ENCODE measurements around the gene CHN2. TPM values are rescaled to one million over a fixed set of nuclear protein-coding genes. Genes with fewer than 3 reads are reported as not detected.

Gene CHN2
- polyA plus RNA-seq, 1 of the 3 experiments (the other 2 are of a cell fraction): 0.02 TPM

- ChIA-PET POLR2A (no interaction called here), CTCF (no interaction called here)
- Histone ChIP-seq H3K27me3 (ENCODE audit: insufficient read depth) (no peaks in the 10 kb centered on the region), H3K4me3 (ENCODE audit: low read depth in 2 of 2, low read length in 1 of 2) (no peak overlapping the region), H3K79me2 (ENCODE audit: insufficient read depth) (no peaks in the 10 kb centered on the region), H3K9me2 (no peaks in the 10 kb centered on the region), H3K4me2 (no peak overlapping the region), H3K27ac (ENCODE audit: low read depth in 2 of 2, low read length in 1 of 2) (no peak overlapping the region), H2AFZ (ENCODE audit: low read depth) (no peak overlapping the region), H3K9me3 (no peaks in the 10 kb centered on the region), H3F3A (replicated peaks; ENCODE audit: insufficient read depth) (no peaks in the 10 kb centered on the region), H3K4me1 (ENCODE audit: control insufficient read depth in 1 of 2, insufficient read depth in 2 of 2, low read depth in 1 of 2, low read length in 1 of 2) (peaks cover 3 to 18% of the 10 kb centered on the region in 2 experiments; a peak in 3 of 4 replicates), H3K36me3 (replicated peaks in 1 of 2; ENCODE audit: control insufficient read depth in 1 of 2, insufficient read depth in 2 of 2, low read length in 1 of 2) (no peaks in the 10 kb centered on the region), H3K9ac (no peak overlapping the region), H4K20me1 (ENCODE audit: insufficient read depth) (no peaks in the 10 kb centered on the region)
- WGBS (ENCODE audit: low lambda C conversion rate): 31% methylated on average over 1 of the region's 1 CpG
- TF ChIP-seq RFX5 (IDR thresholded peaks at IDR 0.05; ENCODE audit: low read length) (no peak), TEAD4 (IDR thresholded peaks at IDR 0.05; ENCODE audit: borderline replicate concordance, insufficient read depth) (no peak), EZH2phosphoT487 (IDR thresholded peaks at IDR 0.05; ENCODE audit: borderline replicate concordance, low read depth) (no peak), MXI1 (IDR thresholded peaks at IDR 0.05; ENCODE audit: low read depth, low read length) (no peak), GATA2 (CRISPR knock-in tag; IDR thresholded peaks at IDR 0.05) (no peak), EP300 (IDR thresholded peaks at IDR 0.05; ENCODE audit: borderline replicate concordance in 1 of 2, low read depth in 1 of 2, low read length in 1 of 2) (no peak)
- no peak for DNase-seq
Observed at GRCh38 chr7:29314148-29314547, 119.6 kb downstream of the CHN2 start.

GRCh38 chr7:29315122-29315891 lies 120.7 kb downstream of the CHN2 start:
- ChIA-PET CTCF (interaction anchor here (0.6 to 2.6 kb wide), 6 partner anchors 10 to 393 kb away, joined by 3 to 8 read pairs (median 5); no protein-coding TSS in a partner anchor), POLR2A (interaction anchor here (1.2 kb wide), 1 partner anchor 10 kb away, joined by 3 read pairs; no protein-coding TSS in a partner anchor)
- Histone ChIP-seq H3K4me2 (no peak overlapping the region), H3K9ac (no peak overlapping the region), H3F3A (replicated peaks; ENCODE audit: insufficient read depth) (no peaks in the 10 kb centered on the region), H3K9me3 (no peaks in the 10 kb centered on the region), H3K27ac (ENCODE audit: low read depth in 2 of 2, low read length in 1 of 2) (no peak overlapping the region), H3K36me3 (replicated peaks in 1 of 2; ENCODE audit: control insufficient read depth in 1 of 2, insufficient read depth in 2 of 2, low read length in 1 of 2) (no peaks in the 10 kb centered on the region), H4K20me1 (ENCODE audit: insufficient read depth) (no peaks in the 10 kb centered on the region), H3K79me2 (ENCODE audit: insufficient read depth) (no peaks in the 10 kb centered on the region), H3K9me2 (no peaks in the 10 kb centered on the region), H3K4me1 (ENCODE audit: control insufficient read depth in 1 of 2, insufficient read depth in 2 of 2, low read depth in 1 of 2, low read length in 1 of 2) (peaks cover 9 to 29% of the 10 kb centered on the region in 2 experiments; a peak in 3 of 4 replicates), H2AFZ (ENCODE audit: low read depth) (no peak overlapping the region), H3K4me3 (ENCODE audit: low read depth in 2 of 2, low read length in 1 of 2) (no peak overlapping the region), H3K27me3 (ENCODE audit: insufficient read depth) (no peaks in the 10 kb centered on the region)
- no peak for TF ChIP-seq MXI1 (IDR thresholded peaks at IDR 0.05; ENCODE audit: low read depth, low read length)
- TF ChIP-seq GATA2 (CRISPR knock-in tag; IDR thresholded peaks at IDR 0.05): no peak
- TF ChIP-seq NRF1 (IDR thresholded peaks at IDR 0.05; ENCODE audit: low read depth, low read length): no peak
- TF ChIP-seq CTCF (IDR thresholded peaks at IDR 0.05): no peak
- TF ChIP-seq CHD2 (IDR thresholded peaks at IDR 0.05; ENCODE audit: low read length, partially characterized antibody): no peak
- no peak for TF ChIP-seq GABPA (IDR thresholded peaks at IDR 0.05; ENCODE audit: low read depth)
- TF ChIP-seq REST (IDR thresholded peaks at IDR 0.05; ENCODE audit: low read depth, low read length): no peak
- no peak for DNase-seq
- 44% methylated on average over 3 of the region's 3 CpGs for WGBS (ENCODE audit: low lambda C conversion rate)
